Retinal pigment epithelial cell (primary cell): Measurements from ENCODE around the gene CDYL2.

Experiments
- DNase-seq: peaks from one replicate; pipeline ENCODE4 v3.0.0-alpha.2; 2010; ENCODE audit warnings: low read depth
- H3K4me3 ChIP-seq: 2 replicates; pipeline ENCODE4 v1.5.1; 2011; ENCODE audit warnings: mild to moderate bottlenecking, low read length, control low read depth, moderate library complexity
- CTCF ChIP-seq: conservative IDR thresholded peaks from 2 replicates; pipeline ENCODE4 v1.5.1; 2011; ENCODE audit warnings: low read depth, low read length, control low read depth, inconsistent platforms

Gene CDYL2

GRCh38 chr16:80564394-80564793 is 240.0 kb downstream of the CDYL2 start:
- no peak for DNase-seq
- no peak overlapping the region for H3K4me3 ChIP-seq
- no peak for TF ChIP-seq CTCF

GRCh38 chr16:80563066-80563465 is 241.3 kb downstream of the CDYL2 start:
- no peak overlapping the region for H3K4me3 ChIP-seq
- no peak for TF ChIP-seq CTCF
- no peak for DNase-seq

- no peak overlapping the region for H3K4me3 ChIP-seq
- TF ChIP-seq CTCF: no peak
- no peak for DNase-seq
These were observed 245.0 kb downstream of the CDYL2 start for GRCh38 chr16:80559369-80559768.

- TF ChIP-seq CTCF: no peak
- no peak overlapping the region for H3K4me3 ChIP-seq
- DNase-seq: no peak
These were observed 247.4 kb downstream of the CDYL2 start for GRCh38 chr16:80557037-80557436.

- H3K4me3 ChIP-seq: no peak overlapping the region
- DNase-seq: no peak
- no peak for TF ChIP-seq CTCF
These were observed 247.9 kb downstream of the CDYL2 start for GRCh38 chr16:80556481-80556880.

- TF ChIP-seq CTCF: no peak
- DNase-seq: no peak
- no peak overlapping the region for H3K4me3 ChIP-seq
These were observed 250.4 kb downstream of the CDYL2 start for GRCh38 chr16:80554033-80554432.

GRCh38 chr16:80552277-80552676 is 252.1 kb downstream of the CDYL2 start:
- DNase-seq: no peak
- no peak overlapping the region for H3K4me3 ChIP-seq
- TF ChIP-seq CTCF: no peak
